ENCODE results near the gene SPATA20.

The SPATA20 gene

GRCh38 chr17:50538549-50539410, 8.2 kb upstream of the SPATA20 start:
- Histone ChIP-seq H3K36me3 (ENCODE audit: insufficient read depth, low read length) (no peaks in the 10 kb centered on the region), H3K9ac (ENCODE audit: low read depth, low read length) (no peak overlapping the region), H4K20me1 (ENCODE audit: insufficient read depth, low read length) (0 out of 2 replicates have a peak, but pooled peaks cover 2% of the 10 kb centered on the region), H3K27ac (ENCODE audit: low read length) (no peak overlapping the region), H3K27me3 (ENCODE audit: insufficient read depth, low read length, poor library complexity) (peaks cover 10% of the 10 kb centered on the region), H3K4me2 (ENCODE audit: insufficient read depth, low read length) (no peak overlapping the region), H3K79me2 (ENCODE audit: insufficient read depth, low read length) (no peaks in the 10 kb centered on the region), H2AFZ (ENCODE audit: low read depth, low read length) (no peak overlapping the region), H3K4me3 (ENCODE audit: low read depth in 1 of 2, low read length in 2 of 2) (no peak overlapping the region), H3K4me1 (ENCODE audit: insufficient read depth, low read length) (peaks cover 19% of the 10 kb centered on the region), H3K9me3 (ENCODE audit: insufficient read depth, low read length, severe bottlenecking) (no peaks in the 10 kb centered on the region)
- ATAC-seq (ENCODE audit: insufficient read depth, low read depth) (no peak), DNase-seq (no peak)
- no peak for TF ChIP-seq EZH2 (IDR thresholded peaks at IDR 0.05; ENCODE audit: borderline replicate concordance, low read depth, low read length, severe bottlenecking)
- no peak for TF ChIP-seq CTCF (IDR thresholded peaks at IDR 0.05; ENCODE audit: borderline replicate concordance, extremely low read depth, low read length, poor library complexity, severe bottlenecking)

- peaks cover 2% of the 10 kb centered on the region for H3K27me3 ChIP-seq (ENCODE audit: insufficient read depth, low read length, poor library complexity)
- no peak for DNase-seq
- no peak overlapping the region for H3K27ac ChIP-seq (ENCODE audit: low read length)
- H4K20me1 ChIP-seq (ENCODE audit: insufficient read depth, low read length), result 0 out of 2 replicates have a peak, but pooled peaks cover 2% of the 10 kb centered on the region
- H3K36me3 ChIP-seq (ENCODE audit: insufficient read depth, low read length), result no peaks in the 10 kb centered on the region
- no peak for TF ChIP-seq EZH2 (IDR thresholded peaks at IDR 0.05; ENCODE audit: borderline replicate concordance, low read depth, low read length, severe bottlenecking)
- no peak for TF ChIP-seq CTCF (IDR thresholded peaks at IDR 0.05; ENCODE audit: borderline replicate concordance, extremely low read depth, low read length, poor library complexity, severe bottlenecking)
- no peak overlapping the region for H3K4me2 ChIP-seq (ENCODE audit: insufficient read depth, low read length)
- no peaks in the 10 kb centered on the region for H3K9me3 ChIP-seq (ENCODE audit: insufficient read depth, low read length, severe bottlenecking)
- no peak overlapping the region for H2AFZ ChIP-seq (ENCODE audit: low read depth, low read length)
- no peak overlapping the region for H3K4me3 ChIP-seq (ENCODE audit: low read depth in 1 of 2, low read length in 2 of 2)
- no peaks in the 10 kb centered on the region for H3K79me2 ChIP-seq (ENCODE audit: insufficient read depth, low read length)
- ATAC-seq (ENCODE audit: insufficient read depth, low read depth), result no peak
- H3K9ac ChIP-seq (ENCODE audit: low read depth, low read length), result no peak overlapping the region
- peaks cover 19% of the 10 kb centered on the region for H3K4me1 ChIP-seq (ENCODE audit: insufficient read depth, low read length)
Observed at GRCh38 chr17:50539762-50540559, 7.0 kb upstream of the SPATA20 start.

DNA sequence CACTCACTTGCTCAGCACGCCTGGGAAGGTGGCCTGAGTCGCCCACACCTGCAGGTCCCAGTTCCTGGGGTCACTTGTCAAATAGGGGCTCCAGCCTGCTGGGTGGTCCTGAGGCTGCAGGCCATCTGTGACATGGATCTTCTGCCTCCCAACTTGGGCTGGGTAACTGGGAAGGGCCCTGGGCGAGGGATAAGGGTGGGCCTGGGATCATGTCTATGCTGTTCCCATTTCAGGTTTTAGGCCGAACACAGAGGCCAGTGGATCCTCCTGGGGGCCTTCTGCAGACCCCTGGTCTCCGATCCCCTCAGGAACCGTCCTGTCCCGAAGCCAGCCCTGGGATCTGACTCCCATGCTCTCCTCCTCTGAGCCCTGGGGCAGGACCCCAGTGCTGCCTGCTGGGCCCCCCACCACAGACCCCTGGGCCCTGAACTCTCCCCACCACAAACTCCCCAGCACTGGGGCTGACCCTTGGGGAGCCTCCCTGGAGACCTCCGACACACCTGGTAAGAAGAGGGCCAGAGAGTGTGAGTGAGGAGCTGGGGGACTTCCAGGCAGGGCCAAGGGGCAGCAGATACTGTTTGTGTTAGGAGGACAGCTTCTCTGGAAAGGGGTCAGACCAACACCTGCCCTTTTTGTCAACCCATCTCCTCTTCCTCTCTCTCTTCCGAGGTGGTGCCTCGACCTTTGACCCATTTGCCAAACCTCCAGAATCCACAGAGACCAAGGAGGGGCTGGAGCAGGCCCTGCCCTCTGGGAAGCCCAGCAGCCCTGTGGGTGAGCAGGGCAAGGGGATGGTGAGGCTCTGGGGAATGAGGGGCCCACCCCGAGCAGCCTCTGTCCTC, 6.2 kb upstream of the SPATA20 start:
- no peaks in the 10 kb centered on the region for H3K27me3 ChIP-seq (ENCODE audit: insufficient read depth, low read length, poor library complexity)
- ATAC-seq (ENCODE audit: insufficient read depth, low read depth), result no peak
- no peaks in the 10 kb centered on the region for H3K36me3 ChIP-seq (ENCODE audit: insufficient read depth, low read length)
- DNase-seq, result no peak
- no peaks in the 10 kb centered on the region for H3K79me2 ChIP-seq (ENCODE audit: insufficient read depth, low read length)
- H3K9me3 ChIP-seq (ENCODE audit: insufficient read depth, low read length, severe bottlenecking), result no peaks in the 10 kb centered on the region
- H3K27ac ChIP-seq (ENCODE audit: low read length), result no peak overlapping the region
- H4K20me1 ChIP-seq (ENCODE audit: insufficient read depth, low read length), result 0 out of 2 replicates have a peak, but pooled peaks cover 2% of the 10 kb centered on the region
- H3K4me1 ChIP-seq (ENCODE audit: insufficient read depth, low read length), result peaks cover 19% of the 10 kb centered on the region
- H3K4me3 ChIP-seq (ENCODE audit: low read depth in 1 of 2, low read length in 2 of 2), result no peak overlapping the region
- peak overlapping the region; percentile 56; the same call in 1 of the 2 replicates for H3K9ac ChIP-seq (ENCODE audit: low read depth, low read length)
- TF ChIP-seq EZH2 (IDR thresholded peaks at IDR 0.05; ENCODE audit: borderline replicate concordance, low read depth, low read length, severe bottlenecking) (no peak), CTCF (IDR thresholded peaks at IDR 0.05; ENCODE audit: borderline replicate concordance, extremely low read depth, low read length, poor library complexity, severe bottlenecking) (no peak)
- H3K4me2 ChIP-seq (ENCODE audit: insufficient read depth, low read length), result peak overlapping the region; percentile 96
- H2AFZ ChIP-seq (ENCODE audit: low read depth, low read length), result no peak overlapping the region
